GM12865 (cell line): Measurements from ENCODE around the gene TXNIP.

ENCODE experiments used
- DNase-seq: peaks from one replicate; pipeline ENCODE4 v3.0.0; 2010; ENCODE audit warnings: low read depth
- H3K4me3 ChIP-seq: 2 replicates; pipeline ENCODE4 v1.5.1; 2011; ENCODE audit warnings: mild to moderate bottlenecking, low read depth, low read length, control low read depth
- CTCF ChIP-seq: IDR thresholded peaks from 2 replicates; pipeline ENCODE4 v1.5.1; 2011; ENCODE audit warnings: low read length, control low read depth, low read depth, inconsistent platforms; ENCODE audit not compliant: insufficient read depth; ENCODE audit errors: missing control alignments

Gene TXNIP

GRCh38 chr1:146020058-146021049, 24.0 kb upstream of the TXNIP start:
- no peak for TF ChIP-seq CTCF
- no peak for DNase-seq
- H3K4me3 ChIP-seq, result no peak overlapping the region

GRCh38 chr1:146019231-146020057, 23.1 kb upstream of the TXNIP start:
- no peak overlapping the region for H3K4me3 ChIP-seq
- no peak for DNase-seq
- TF ChIP-seq CTCF, result no peak

- no peak for DNase-seq
- TF ChIP-seq CTCF, result no peak
- H3K4me3 ChIP-seq, result no peak overlapping the region
Measured at GRCh38 chr1:146016891-146017290, 20.5 kb upstream of the TXNIP start.

GRCh38 chr1:146013559-146013922, 17.2 kb upstream of the TXNIP start:
- no peak for TF ChIP-seq CTCF
- no peak for DNase-seq

GRCh38 chr1:146012703-146013558, 16.6 kb upstream of the TXNIP start:
- peak; percentile 71 for TF ChIP-seq CTCF
- H3K4me3 ChIP-seq, result no peak overlapping the region
- DNase-seq, result peak; percentile 73

More at GRCh38 chr1:146013559-146013922, 17.2 kb upstream of the TXNIP start:
- H3K4me3 ChIP-seq, result no peak overlapping the region

GRCh38 chr1:146010126-146010738, 13.9 kb upstream of the TXNIP start:
- TF ChIP-seq CTCF, result no peak
- no peak for DNase-seq
- no peak overlapping the region for H3K4me3 ChIP-seq
